Measurements from ENCODE around the gene NEURL3.

- TF ChIP-seq FOS (IDR thresholded peaks at IDR 0.05; ENCODE audit: low read depth, low read length) = no peak
- TF ChIP-seq CHD1 (IDR thresholded peaks at IDR 0.05; ENCODE audit: low read depth, low read length) = no peak
- TF ChIP-seq CTCF (conservative IDR thresholded peaks at IDR 0.05; ENCODE audit: low read depth, low read length) = no peak
- TF ChIP-seq RFX5 (IDR thresholded peaks at IDR 0.05; ENCODE audit: low read depth, low read length) = no peak
- TF ChIP-seq ELK1 (IDR thresholded peaks at IDR 0.05; ENCODE audit: borderline replicate concordance, low read depth, low read length) = no peak
- no peak for TF ChIP-seq POLR2A (IDR thresholded peaks at IDR 0.05; ENCODE audit: low read depth, low read length)
- no peak for TF ChIP-seq MAZ (IDR thresholded peaks at IDR 0.05; ENCODE audit: borderline replicate concordance, low read depth, low read length)
- no peak for TF ChIP-seq RAD21 (IDR thresholded peaks at IDR 0.05; ENCODE audit: low read length)
- no peak for TF ChIP-seq NFE2L2 (IDR thresholded peaks at IDR 0.05; ENCODE audit: low read depth, low read length)
- TF ChIP-seq MAFK (IDR thresholded peaks at IDR 0.05; ENCODE audit: low read depth, low read length) = no peak
- no peak for TF ChIP-seq MXI1 (IDR thresholded peaks at IDR 0.05; ENCODE audit: borderline replicate concordance, low read depth, low read length)
- TF ChIP-seq CEBPB (IDR thresholded peaks at IDR 0.05; ENCODE audit: low read depth, low read length) = no peak
- TF ChIP-seq SMC3 (IDR thresholded peaks at IDR 0.05; ENCODE audit: low read depth, low read length) = no peak
- no peak for TF ChIP-seq USF2 (IDR thresholded peaks at IDR 0.05; ENCODE audit: low read depth, low read length)
Measured at GRCh38 chr2:96541398-96542152, 36.4 kb upstream of the NEURL3 start.
